HG02798 (cell line): ENCODE data around the gene ATRNL1.
A peak's percentile ranks its signal among the peaks of the same experiment; 100 is the strongest.

Experiments used
- ATAC-seq: cut with Tn5 transposase; IDR thresholded peaks from one replicate; pipeline ENCODE4 v1.9.1; 2021; ENCODE audit warnings: mild to moderate bottlenecking; ENCODE audit not compliant: unreplicated experiment, poor library complexity

Gene ATRNL1

GRCh38 chr10:115861864-115862263 lies 768.7 kb downstream of the ATRNL1 start:
- ATAC-seq: no peak

- no peak for ATAC-seq
Observed at GRCh38 chr10:115866174-115866573, 773.0 kb downstream of the ATRNL1 start.

GRCh38 chr10:115866691-115867090 lies 773.5 kb downstream of the ATRNL1 start:
- ATAC-seq: no peak

- no peak for ATAC-seq
Observed at GRCh38 chr10:115867305-115867704, 774.1 kb downstream of the ATRNL1 start.

GRCh38 chr10:115871855-115872254 lies 778.7 kb downstream of the ATRNL1 start:
- ATAC-seq: no peak

- no peak for ATAC-seq
Observed at GRCh38 chr10:115875172-115875571, 782.0 kb downstream of the ATRNL1 start.

GRCh38 chr10:115879372-115880089 lies 786.4 kb downstream of the ATRNL1 start:
- ATAC-seq: peak; percentile 91

- ATAC-seq: no peak
Observed at GRCh38 chr10:115882021-115882420, 788.9 kb downstream of the ATRNL1 start.

GRCh38 chr10:115883372-115883771 lies 790.2 kb downstream of the ATRNL1 start:
- ATAC-seq: no peak

- no peak for ATAC-seq
Observed at GRCh38 chr10:115884331-115884730, 791.2 kb downstream of the ATRNL1 start.

GRCh38 chr10:115895166-115895565 lies 802.0 kb downstream of the ATRNL1 start:
- no peak for ATAC-seq

GRCh38 chr10:115898242-115898641 lies 805.1 kb downstream of the ATRNL1 start:
- no peak for ATAC-seq

GRCh38 chr10:115902596-115902995 lies 809.4 kb downstream of the ATRNL1 start:
- ATAC-seq: no peak

- no peak for ATAC-seq
Observed at GRCh38 chr10:115903207-115903606, 810.0 kb downstream of the ATRNL1 start.

GRCh38 chr10:115903845-115904244 lies 810.7 kb downstream of the ATRNL1 start:
- ATAC-seq: no peak

GRCh38 chr10:115909037-115909436 lies 815.9 kb downstream of the ATRNL1 start:
- no peak for ATAC-seq

GRCh38 chr10:115909962-115910731 lies 817.0 kb downstream of the ATRNL1 start:
- no peak for ATAC-seq

- no peak for ATAC-seq
Observed at GRCh38 chr10:115914475-115914874, 821.3 kb downstream of the ATRNL1 start.

GRCh38 chr10:115915429-115915828 lies 822.3 kb downstream of the ATRNL1 start:
- no peak for ATAC-seq

- no peak for ATAC-seq
Observed at GRCh38 chr10:115918812-115919211, 825.6 kb downstream of the ATRNL1 start.

- no peak for ATAC-seq
Observed at GRCh38 chr10:115921795-115922194, 828.6 kb downstream of the ATRNL1 start.

GRCh38 chr10:115931309-115931708 lies 838.1 kb downstream of the ATRNL1 start:
- no peak for ATAC-seq
